Loucy (cell line): ENCODE results near the gene TMEM51.

Source experiments
- H2AFZ ChIP-seq: fragments of 200-600 bp; sonication (generic); 2 replicates; pipeline ENCODE4 v1.6.0; 2016; ENCODE audit warnings: antibody characterized with exemption, mild to moderate bottlenecking, low read length, moderate library complexity
- H3F3A ChIP-seq: fragments of 200-600 bp; 2 replicates; pipeline ENCODE4 v1.6.0; 2016; ENCODE audit warnings: antibody characterized with exemption, low read depth, mild to moderate bottlenecking
- H3K27me3 ChIP-seq: fragments of 200-600 bp; sonication (generic); 2 replicates; pipeline ENCODE4 v1.6.1; 2014; ENCODE audit warnings: low read length, mild to moderate bottlenecking; ENCODE audit not compliant: insufficient read depth, poor library complexity, severe bottlenecking
- H3K36me3 ChIP-seq: fragments of 200-600 bp; sonication (generic); 2 replicates; pipeline ENCODE4 v1.6.1; 2016; ENCODE audit warnings: low read length; ENCODE audit not compliant: insufficient read depth
- H3K4me1 ChIP-seq: fragments of 200-600 bp; sonication (generic); 2 replicates; pipeline ENCODE4 v1.5.1; 2014; ENCODE audit warnings: low read length, mild to moderate bottlenecking; ENCODE audit not compliant: insufficient read depth, poor library complexity, severe bottlenecking
- H3K4me2 ChIP-seq: fragments of 200-600 bp; sonication (generic); 2 replicates; pipeline ENCODE4 v1.6.0; 2014; ENCODE audit warnings: antibody characterized with exemption, low read length, low read depth, mild to moderate bottlenecking; ENCODE audit not compliant: poor library complexity, severe bottlenecking
- H3K4me3 ChIP-seq: fragments of 200-600 bp; sonication (generic); 2 replicates; pipeline ENCODE4 v1.5.1; 2014; ENCODE audit warnings: low read length, mild to moderate bottlenecking, mixed read lengths; ENCODE audit not compliant: poor library complexity, severe bottlenecking
- H3K79me2 ChIP-seq: fragments of 200-600 bp; sonication (generic); 2 replicates; pipeline ENCODE4 v1.6.1; 2014; ENCODE audit warnings: low read length; ENCODE audit not compliant: insufficient read depth
- H3K9ac ChIP-seq: fragments of 200-600 bp; sonication (generic); 2 replicates; pipeline ENCODE4 v1.6.0; 2014; ENCODE audit warnings: mild to moderate bottlenecking, low read depth, low read length, moderate library complexity; ENCODE audit not compliant: poor library complexity, severe bottlenecking
- H3K9me2 ChIP-seq: fragments of 200-600 bp; sonication (generic); replicated peaks from 2 replicates; pipeline ENCODE4 v1.6.1; 2016; ENCODE audit warnings: low read depth, low read length, mixed read lengths
- H3K9me3 ChIP-seq: fragments of 200-600 bp; sonication (generic); 2 replicates; pipeline ENCODE4 v1.6.1; 2014; ENCODE audit warnings: mild to moderate bottlenecking, antibody characterized with exemption, low read length, low read depth; ENCODE audit not compliant: insufficient read depth
- H4K20me1 ChIP-seq: fragments of 200-600 bp; sonication (generic); 2 replicates; pipeline ENCODE4 v1.6.0; 2014; ENCODE audit warnings: antibody characterized with exemption, low read length, mild to moderate bottlenecking; ENCODE audit not compliant: insufficient read depth, poor library complexity, severe bottlenecking
- EZH2phosphoT487 ChIP-seq: fragments of 200-600 bp; IDR thresholded peaks from 2 replicates; pipeline ENCODE4 v1.6.1; 2018; ENCODE audit warnings: antibody characterized with exemption, mild to moderate bottlenecking, moderate library complexity, borderline replicate concordance
- TF ChIP-seq, protein P1 (sequence below): fragments of 200-600 bp; sonication (generic); conservative IDR thresholded peaks from 2 replicates; pipeline ENCODE4 v1.5.1; 2014; ENCODE audit warnings: mild to moderate bottlenecking, antibody characterized with exemption, low read length

Gene TMEM51

GRCh38 chr1:15262706-15263105, 109.2 kb downstream of the TMEM51 start:
- no peak overlapping the region for H3K4me3 ChIP-seq
- no peaks in the 10 kb centered on the region for H3K4me1 ChIP-seq
- H3K9me3 ChIP-seq: no peaks in the 10 kb centered on the region
- TF ChIP-seq EZH2phosphoT487: no peak
- TF ChIP-seq, protein P1, sequence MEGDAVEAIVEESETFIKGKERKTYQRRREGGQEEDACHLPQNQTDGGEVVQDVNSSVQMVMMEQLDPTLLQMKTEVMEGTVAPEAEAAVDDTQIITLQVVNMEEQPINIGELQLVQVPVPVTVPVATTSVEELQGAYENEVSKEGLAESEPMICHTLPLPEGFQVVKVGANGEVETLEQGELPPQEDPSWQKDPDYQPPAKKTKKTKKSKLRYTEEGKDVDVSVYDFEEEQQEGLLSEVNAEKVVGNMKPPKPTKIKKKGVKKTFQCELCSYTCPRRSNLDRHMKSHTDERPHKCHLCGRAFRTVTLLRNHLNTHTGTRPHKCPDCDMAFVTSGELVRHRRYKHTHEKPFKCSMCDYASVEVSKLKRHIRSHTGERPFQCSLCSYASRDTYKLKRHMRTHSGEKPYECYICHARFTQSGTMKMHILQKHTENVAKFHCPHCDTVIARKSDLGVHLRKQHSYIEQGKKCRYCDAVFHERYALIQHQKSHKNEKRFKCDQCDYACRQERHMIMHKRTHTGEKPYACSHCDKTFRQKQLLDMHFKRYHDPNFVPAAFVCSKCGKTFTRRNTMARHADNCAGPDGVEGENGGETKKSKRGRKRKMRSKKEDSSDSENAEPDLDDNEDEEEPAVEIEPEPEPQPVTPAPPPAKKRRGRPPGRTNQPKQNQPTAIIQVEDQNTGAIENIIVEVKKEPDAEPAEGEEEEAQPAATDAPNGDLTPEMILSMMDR: no peak
- no peaks in the 10 kb centered on the region for H3F3A ChIP-seq
- H3K36me3 ChIP-seq: no peaks in the 10 kb centered on the region
- no peak overlapping the region for H2AFZ ChIP-seq
- H3K4me2 ChIP-seq: no peak overlapping the region
- H3K9me2 ChIP-seq: no peaks in the 10 kb centered on the region
- H4K20me1 ChIP-seq: no peaks in the 10 kb centered on the region
- no peaks in the 10 kb centered on the region for H3K27me3 ChIP-seq
- no peak overlapping the region for H3K9ac ChIP-seq
- no peaks in the 10 kb centered on the region for H3K79me2 ChIP-seq

GRCh38 chr1:15264769-15265168, 111.2 kb downstream of the TMEM51 start:
- Histone ChIP-seq H3K27me3 (no peaks in the 10 kb centered on the region), H3F3A (no peaks in the 10 kb centered on the region), H3K9ac (no peak overlapping the region), H4K20me1 (no peaks in the 10 kb centered on the region), H3K9me3 (no peaks in the 10 kb centered on the region), H3K79me2 (no peaks in the 10 kb centered on the region), H3K4me1 (no peaks in the 10 kb centered on the region), H3K9me2 (no peaks in the 10 kb centered on the region), H3K36me3 (no peaks in the 10 kb centered on the region), H3K4me3 (no peak overlapping the region), H2AFZ (no peak overlapping the region), H3K4me2 (no peak overlapping the region)
- TF ChIP-seq, protein P1: no peak
- TF ChIP-seq EZH2phosphoT487: no peak
